Prostate gland (tissue), 2 donors: ENCODE data around the gene ZBTB5.

Source experiments
- CTCF ChIP-seq, 4 experiments: fragments of 200-600 bp in 2 of 4; fragments of 450-650 bp in 2 of 4; sonication (generic) in 2 of 4; IDR thresholded peaks; 1 replicate in 3 of 4; 2 replicates in 1 of 4; pipeline ENCODE4 v1.5.1; 2016 to 2019; ENCODE audit warnings: antibody characterized with exemption in 4 of 4, mild to moderate bottlenecking in 2 of 4, moderate library complexity in 2 of 4
- POLR2A ChIP-seq: fragments of 450-650 bp; IDR thresholded peaks from one replicate; pipeline ENCODE4 v1.6.1; 2016; ENCODE audit warnings: antibody characterized with exemption, mild to moderate bottlenecking
- POLR2AphosphoS5 ChIP-seq: sonication (generic); formaldehyde crosslinking; IDR thresholded peaks from one replicate; pipeline ENCODE4 v1.6.1; 2017; ENCODE audit warnings: antibody characterized with exemption

- TF ChIP-seq POLR2A: no peak
- TF ChIP-seq CTCF (IDR thresholded peaks at IDR 0.05): no peak
- TF ChIP-seq POLR2AphosphoS5: no peak
Measured at GRCh38 chr9:37468620-37469019, 3.4 kb upstream of the ZBTB5 start.
